Astrocyte (in vitro differentiated cells and primary cell): Measurements from ENCODE around the gene ZSWIM8.

ENCODE experiments used
- EZH2 ChIP-seq: IDR thresholded peaks from 2 replicates; pipeline ENCODE4 v1.6.1; 2012; ENCODE audit warnings: mild to moderate bottlenecking, low read length, inconsistent platforms; ENCODE audit not compliant: insufficient read depth
- TF ChIP-seq, protein P1 (sequence below): IDR thresholded peaks from 2 replicates; pipeline ENCODE4 v1.5.1; 2011; ENCODE audit warnings: low read depth, mild to moderate bottlenecking, inconsistent platforms, low read length, moderate library complexity; ENCODE audit not compliant: insufficient read depth

GRCh38 chr10:73779018-73779417, 6.4 kb upstream of the ZSWIM8 start:
- TF ChIP-seq, protein P1, sequence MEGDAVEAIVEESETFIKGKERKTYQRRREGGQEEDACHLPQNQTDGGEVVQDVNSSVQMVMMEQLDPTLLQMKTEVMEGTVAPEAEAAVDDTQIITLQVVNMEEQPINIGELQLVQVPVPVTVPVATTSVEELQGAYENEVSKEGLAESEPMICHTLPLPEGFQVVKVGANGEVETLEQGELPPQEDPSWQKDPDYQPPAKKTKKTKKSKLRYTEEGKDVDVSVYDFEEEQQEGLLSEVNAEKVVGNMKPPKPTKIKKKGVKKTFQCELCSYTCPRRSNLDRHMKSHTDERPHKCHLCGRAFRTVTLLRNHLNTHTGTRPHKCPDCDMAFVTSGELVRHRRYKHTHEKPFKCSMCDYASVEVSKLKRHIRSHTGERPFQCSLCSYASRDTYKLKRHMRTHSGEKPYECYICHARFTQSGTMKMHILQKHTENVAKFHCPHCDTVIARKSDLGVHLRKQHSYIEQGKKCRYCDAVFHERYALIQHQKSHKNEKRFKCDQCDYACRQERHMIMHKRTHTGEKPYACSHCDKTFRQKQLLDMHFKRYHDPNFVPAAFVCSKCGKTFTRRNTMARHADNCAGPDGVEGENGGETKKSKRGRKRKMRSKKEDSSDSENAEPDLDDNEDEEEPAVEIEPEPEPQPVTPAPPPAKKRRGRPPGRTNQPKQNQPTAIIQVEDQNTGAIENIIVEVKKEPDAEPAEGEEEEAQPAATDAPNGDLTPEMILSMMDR = no peak
- no peak for TF ChIP-seq EZH2
